GM23338 (cell line): ENCODE data around the gene AGPAT3.

Experiments
- CREB1 ChIP-seq: fragments of 250-450 bp; sonication (Bioruptor Pico); IDR thresholded peaks from 2 replicates; pipeline ENCODE4 v1.5.0; 2020; ENCODE audit warnings: low read depth, mild to moderate bottlenecking, moderate library complexity
- CTCF ChIP-seq, 2 experiments: fragments of 200-600 bp in 1 of 2; sonication (generic) in 1 of 2; conservative IDR thresholded peaks; 2 replicates each; pipeline versions ENCODE4 v1.5.1 to v1.6.1; 2016 to 2017; ENCODE audit warnings: antibody characterized with exemption in 2 of 2, low read depth in 2 of 2, mild to moderate bottlenecking in 2 of 2, moderate library complexity in 1 of 2
- ETS1 ChIP-seq: IDR thresholded peaks from 2 replicates; pipeline ENCODE4 v1.6.1; 2016; ENCODE audit warnings: antibody characterized with exemption
- EZH2 ChIP-seq: fragments of 200-600 bp; sonication (generic); IDR thresholded peaks from one replicate; pipeline ENCODE4 v1.8.0; 2017; ENCODE audit warnings: antibody characterized with exemption, mild to moderate bottlenecking, low read depth; ENCODE audit not compliant: unreplicated experiment
- EZH2phosphoT487 ChIP-seq: fragments of 200-600 bp; sonication (generic); IDR thresholded peaks from one replicate; pipeline ENCODE4 v1.8.1; 2018; ENCODE audit warnings: antibody characterized with exemption; ENCODE audit not compliant: unreplicated experiment
- JUNB ChIP-seq: IDR thresholded peaks from one replicate; pipeline ENCODE4 v1.6.1; 2016; ENCODE audit warnings: antibody characterized with exemption; ENCODE audit not compliant: unreplicated experiment
- POLR2AphosphoS5 ChIP-seq: IDR thresholded peaks from 2 replicates; pipeline ENCODE4 v1.6.1; 2016; ENCODE audit warnings: antibody characterized with exemption, low read depth
- STAT1 ChIP-seq: IDR thresholded peaks from one replicate; pipeline ENCODE4 v1.6.1; 2016; ENCODE audit warnings: antibody characterized with exemption; ENCODE audit not compliant: unreplicated experiment
- TF ChIP-seq, protein P1 (sequence below): IDR thresholded peaks from one replicate; pipeline ENCODE4 v1.6.1; 2018; ENCODE audit warnings: antibody characterized with exemption; ENCODE audit not compliant: unreplicated experiment

DNA sequence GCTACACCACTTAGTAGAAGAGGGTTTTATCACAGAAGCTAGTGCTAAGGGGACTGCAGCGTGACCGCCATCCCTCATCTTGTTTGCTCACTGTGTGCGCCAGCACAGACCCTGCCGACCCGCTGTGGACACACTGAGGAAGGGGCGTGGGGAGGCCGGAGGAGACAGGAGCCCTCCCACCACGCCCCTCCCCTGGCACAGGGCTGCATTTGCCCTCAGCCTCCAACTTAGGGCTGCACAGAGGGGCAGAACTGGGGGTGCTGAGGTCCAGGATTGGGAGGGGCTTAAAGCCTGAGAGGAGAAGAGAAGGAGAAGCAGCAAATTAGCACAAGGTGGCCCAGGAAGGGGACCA lies 38.4 kb upstream of the AGPAT3 start:
- TF ChIP-seq EZH2phosphoT487 (no peak), JUNB (no peak), CREB1 (no peak), EZH2 (no peak), CTCF (conservative IDR thresholded peaks at IDR 0.05; ENCODE audit: low read depth in 2 of 2) (no peak), POLR2AphosphoS5 (no peak), STAT1 (no peak), ETS1 (no peak)
- TF ChIP-seq, protein P1, sequence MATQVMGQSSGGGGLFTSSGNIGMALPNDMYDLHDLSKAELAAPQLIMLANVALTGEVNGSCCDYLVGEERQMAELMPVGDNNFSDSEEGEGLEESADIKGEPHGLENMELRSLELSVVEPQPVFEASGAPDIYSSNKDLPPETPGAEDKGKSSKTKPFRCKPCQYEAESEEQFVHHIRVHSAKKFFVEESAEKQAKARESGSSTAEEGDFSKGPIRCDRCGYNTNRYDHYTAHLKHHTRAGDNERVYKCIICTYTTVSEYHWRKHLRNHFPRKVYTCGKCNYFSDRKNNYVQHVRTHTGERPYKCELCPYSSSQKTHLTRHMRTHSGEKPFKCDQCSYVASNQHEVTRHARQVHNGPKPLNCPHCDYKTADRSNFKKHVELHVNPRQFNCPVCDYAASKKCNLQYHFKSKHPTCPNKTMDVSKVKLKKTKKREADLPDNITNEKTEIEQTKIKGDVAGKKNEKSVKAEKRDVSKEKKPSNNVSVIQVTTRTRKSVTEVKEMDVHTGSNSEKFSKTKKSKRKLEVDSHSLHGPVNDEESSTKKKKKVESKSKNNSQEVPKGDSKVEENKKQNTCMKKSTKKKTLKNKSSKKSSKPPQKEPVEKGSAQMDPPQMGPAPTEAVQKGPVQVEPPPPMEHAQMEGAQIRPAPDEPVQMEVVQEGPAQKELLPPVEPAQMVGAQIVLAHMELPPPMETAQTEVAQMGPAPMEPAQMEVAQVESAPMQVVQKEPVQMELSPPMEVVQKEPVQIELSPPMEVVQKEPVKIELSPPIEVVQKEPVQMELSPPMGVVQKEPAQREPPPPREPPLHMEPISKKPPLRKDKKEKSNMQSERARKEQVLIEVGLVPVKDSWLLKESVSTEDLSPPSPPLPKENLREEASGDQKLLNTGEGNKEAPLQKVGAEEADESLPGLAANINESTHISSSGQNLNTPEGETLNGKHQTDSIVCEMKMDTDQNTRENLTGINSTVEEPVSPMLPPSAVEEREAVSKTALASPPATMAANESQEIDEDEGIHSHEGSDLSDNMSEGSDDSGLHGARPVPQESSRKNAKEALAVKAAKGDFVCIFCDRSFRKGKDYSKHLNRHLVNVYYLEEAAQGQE: no peak
